PC-3 (cell line): ENCODE measurements around the gene DNER. TPM values are rescaled to one million over a fixed set of nuclear protein-coding genes. Genes with fewer than 3 reads are reported as not detected.

Experiments used
- ATAC-seq: fragments of 200-7000 bp; cut with Tn5 transposase; 2 replicates; pipeline ENCODE4 v1.9.1; 2020; ENCODE audit warnings: mild to moderate bottlenecking, moderate library complexity
- BruUV-seq: library from RNA; stranded (reverse); fragments of 400-500 nt; replicated peaks from 2 replicates; lab custom pipeline; 2021; lab: Mats Ljungman, UMichigan
- CTCF ChIA-PET: fragments of 300-600 bp; sonication (Branson Sonifier 250); formaldehyde crosslinking; loops from one replicate; lab custom pipeline; 2022; ENCODE audit warnings: antibody characterized with exemption; lab: Charles Lee
- POLR2A ChIA-PET: fragments of 300-600 bp; sonication (Branson Sonifier 250); formaldehyde crosslinking; loops from one replicate; lab custom pipeline; 2022; ENCODE audit warnings: antibody characterized with exemption; ENCODE audit not compliant: unreplicated experiment; lab: Charles Lee
- DNase-seq: peaks from one replicate; pipeline ENCODE4 v3.0.0-alpha.2; 2015
- H2AFZ ChIP-seq: fragments of 300-600 bp; sonication (generic); 2 replicates; pipeline ENCODE4 v1.6.0; 2016; ENCODE audit warnings: antibody characterized with exemption, low read length
- H3F3A ChIP-seq: fragments of 300-600 bp; sonication (generic); one replicate; pipeline ENCODE4 v1.6.0; 2017; ENCODE audit warnings: antibody characterized with exemption, low read length, control low read depth, mild to moderate bottlenecking; ENCODE audit not compliant: unreplicated experiment
- H3K27ac ChIP-seq: fragments of 300-600 bp; sonication (generic); 2 replicates; pipeline ENCODE4 v1.5.1; 2016; ENCODE audit warnings: mild to moderate bottlenecking, low read length
- H3K27me3 ChIP-seq: fragments of 300-600 bp; sonication (generic); 2 replicates; pipeline ENCODE4 v1.6.1; 2016; ENCODE audit warnings: low read length, mixed read lengths
- H3K36me3 ChIP-seq: fragments of 300-600 bp; sonication (generic); 2 replicates; pipeline ENCODE4 v1.6.1; 2016; ENCODE audit warnings: low read depth, mixed run types, low read length, mixed read lengths
- H3K4me1 ChIP-seq: fragments of 300-600 bp; sonication (generic); 2 replicates; pipeline ENCODE4 v1.5.1; 2016; ENCODE audit warnings: low read length; ENCODE audit not compliant: insufficient read depth
- H3K4me2 ChIP-seq: fragments of 300-600 bp; sonication (generic); 2 replicates; pipeline ENCODE4 v1.6.0; 2016; ENCODE audit warnings: low read length
- H3K4me3 ChIP-seq: fragments of 300-600 bp; sonication (generic); 2 replicates; pipeline ENCODE4 v1.5.1; 2016; ENCODE audit warnings: mild to moderate bottlenecking, low read length, mixed read lengths
- H3K79me2 ChIP-seq: fragments of 300-600 bp; sonication (generic); 2 replicates; pipeline ENCODE4 v1.6.1; 2017; ENCODE audit warnings: low read length, mixed read lengths
- H3K9ac ChIP-seq: fragments of 300-600 bp; sonication (generic); 2 replicates; pipeline ENCODE4 v1.6.0; 2016; ENCODE audit warnings: mild to moderate bottlenecking, low read length
- H3K9me2 ChIP-seq: fragments of 300-600 bp; sonication (generic); replicated peaks from 2 replicates; pipeline ENCODE4 v1.6.1; 2016; ENCODE audit warnings: mixed run types, low read length, mixed read lengths
- H3K9me3 ChIP-seq: fragments of 300-600 bp; sonication (generic); 2 replicates; pipeline ENCODE4 v1.6.1; 2016; ENCODE audit warnings: low read length, mixed read lengths
- H4K20me1 ChIP-seq: fragments of 300-600 bp; sonication (generic); 2 replicates; pipeline ENCODE4 v1.6.1; 2016; ENCODE audit warnings: low read length, mixed read lengths
- CTCF ChIP-seq: fragments of 300-600 bp; sonication (generic); conservative IDR thresholded peaks from 2 replicates; pipeline ENCODE4 v1.5.1; 2017; ENCODE audit warnings: antibody characterized with exemption, low read depth, mild to moderate bottlenecking, low read length
- EZH2 ChIP-seq: fragments of 300-600 bp; sonication (generic); IDR thresholded peaks from one replicate; pipeline ENCODE4 v1.6.1; 2017; ENCODE audit warnings: antibody characterized with exemption, mild to moderate bottlenecking, low read length; ENCODE audit not compliant: unreplicated experiment
- EZH2phosphoT487 ChIP-seq: fragments of 300-600 bp; sonication (generic); IDR thresholded peaks from 2 replicates; pipeline ENCODE4 v1.6.1; 2018; ENCODE audit warnings: mild to moderate bottlenecking, antibody characterized with exemption, low read length, borderline replicate concordance
- intact Hi-C: fragments of 100-400 bp; cut with micrococcal nuclease; formaldehyde crosslinking; loops from 2 replicates; pipeline ENCODE4 v1.9.0; 2023
- total RNA-seq: library from RNA; depleted of rRNA; stranded (reverse); fragments of >200 nt; gene quantifications from 2 replicates; pipeline ENCODE4 v1.2.3, GENCODE V29; 2014

Gene DNER
- total RNA-seq, 1 experiment from 2014 or later: 1.1 TPM

- Histone ChIP-seq H3K9ac (no peak overlapping the region), H3K4me1 (peaks cover 7% of the 10 kb centered on the region), H4K20me1 (no peaks in the 10 kb centered on the region), H3K9me2 (no peaks in the 10 kb centered on the region), H2AFZ (no peak overlapping the region), H3K79me2 (no peaks in the 10 kb centered on the region), H3K9me3 (no peaks in the 10 kb centered on the region), H3K36me3 (no peaks in the 10 kb centered on the region), H3K27me3 (no peaks in the 10 kb centered on the region), H3K4me3 (no peak overlapping the region), H3K4me2 (no peak overlapping the region), H3F3A (no peaks in the 10 kb centered on the region), H3K27ac (no peak overlapping the region)
- intact Hi-C loops: no loop called here
- ATAC-seq (no peak), DNase-seq (no peak)
- CTCF ChIA-PET: no interaction called here
- no TSS peak for BruUV-seq
- POLR2A ChIA-PET: no interaction called here
- TF ChIP-seq EZH2 (no peak), EZH2phosphoT487 (no peak)
Observed at GRCh38 chr2:229591611-229592010, 122.7 kb downstream of the DNER start.

GRCh38 chr2:229586746-229587705 lies 127.3 kb downstream of the DNER start:
- ATAC-seq (peak; percentile 89), DNase-seq (peak; percentile 93)
- Histone ChIP-seq H3K9me2 (no peaks in the 10 kb centered on the region), H2AFZ (peak overlapping the region; percentile 74), H3K9me3 (no peaks in the 10 kb centered on the region), H3K36me3 (no peaks in the 10 kb centered on the region), H3K9ac (peak overlapping the region; percentile 85), H4K20me1 (no peaks in the 10 kb centered on the region), H3K4me2 (peak overlapping the region; percentile 80), H3K4me3 (peak overlapping the region; percentile 55), H3K27ac (peak overlapping the region; percentile 98), H3F3A (no peaks in the 10 kb centered on the region), H3K79me2 (no peaks in the 10 kb centered on the region), H3K27me3 (no peaks in the 10 kb centered on the region), H3K4me1 (peaks cover 14% of the 10 kb centered on the region)
- TF ChIP-seq EZH2phosphoT487 (no peak), CTCF (peak; percentile 91)
- ChIA-PET CTCF (interaction anchor here (0.6 to 1.6 kb wide), 10 partner anchors 35 to 888 kb away, joined by 3 to 46 read pairs (median 4); no protein-coding TSS in a partner anchor), POLR2A (interaction anchor here (0.6 to 0.7 kb wide), 2 partner anchors 45 to 244 kb away, joined by 3 to 7 read pairs; no protein-coding TSS in a partner anchor)
- no TSS peak for BruUV-seq
- intact Hi-C loops: loop anchor here (1.0 to 10.0 kb wide), 8 partner anchors 129 to 902 kb away; no protein-coding TSS in a partner anchor

GRCh38 chr2:229586012-229586411 lies 128.3 kb downstream of the DNER start:
- intact Hi-C loops: loop anchor here (1.0 to 10.0 kb wide), 4 partner anchors 130 to 901 kb away; no protein-coding TSS in a partner anchor
- Histone ChIP-seq H3K9me3 (no peaks in the 10 kb centered on the region), H3K9ac (no peak overlapping the region), H3K4me3 (no peak overlapping the region), H3K9me2 (no peaks in the 10 kb centered on the region), H3K4me1 (peaks cover 14% of the 10 kb centered on the region), H2AFZ (no peak overlapping the region), H3K36me3 (no peaks in the 10 kb centered on the region), H4K20me1 (no peaks in the 10 kb centered on the region), H3K79me2 (no peaks in the 10 kb centered on the region), H3K27me3 (no peaks in the 10 kb centered on the region), H3K4me2 (peak overlapping the region; percentile 42; the same call in 1 of the 2 replicates), H3F3A (no peaks in the 10 kb centered on the region), H3K27ac (peak overlapping the region; percentile 73)
- ATAC-seq (peak; percentile 76), DNase-seq (peak; percentile 89)
- BruUV-seq: no TSS peak
- ChIA-PET POLR2A (interaction anchor here (0.6 kb wide), 1 partner anchor 76 kb away, joined by 4 read pairs; no protein-coding TSS in a partner anchor), CTCF (interaction anchor here (0.8 to 1.6 kb wide), 3 partner anchors 141 to 223 kb away, joined by 3 to 46 read pairs (median 9); no protein-coding TSS in a partner anchor)
- no peak for TF ChIP-seq EZH2phosphoT487
- TF ChIP-seq EZH2: no peak
- TF ChIP-seq CTCF: no peak
